ENCODE measurements around the gene VSX1.

GRCh38 chr20:25051386-25052155, 30.4 kb downstream of the VSX1 start:
- TF ChIP-seq TAF1 (IDR thresholded peaks at IDR 0.05; ENCODE audit: borderline replicate concordance, low read depth, low read length) (no peak), POLR2AphosphoS5 (IDR thresholded peaks at IDR 0.05; ENCODE audit: low read depth, low read length) (no peak)

Data from GM12892 (cell line).